Caco-2 (cell line): ENCODE measurements around the gene GPR4. TPM values are rescaled to one million over a fixed set of nuclear protein-coding genes. Genes with fewer than 3 reads are reported as not detected.

Experiments
- BruUV-seq: library from RNA; stranded (reverse); fragments of 400-500 nt; replicated peaks from 2 replicates; lab custom pipeline; 2021; lab: Mats Ljungman, UMichigan
- CTCF ChIA-PET: fragments of 300-600 bp; sonication (Branson Sonifier 250); formaldehyde crosslinking; loops from one replicate; lab custom pipeline; 2022; ENCODE audit warnings: antibody characterized with exemption; lab: Charles Lee
- POLR2A ChIA-PET: fragments of 300-600 bp; sonication (Branson Sonifier 250); formaldehyde crosslinking; loops from one replicate; lab custom pipeline; 2022; ENCODE audit warnings: antibody characterized with exemption; lab: Charles Lee
- DNase-seq, 2 experiments: peaks; one replicate each; pipeline versions ENCODE4 v3.0.0 to v3.0.0-alpha.2; 2020 to 2022
- H3K27me3 ChIP-seq: replicated peaks from 2 replicates; pipeline ENCODE4 v1.6.0; 2011; ENCODE audit warnings: low read length; ENCODE audit not compliant: control insufficient read depth, insufficient read depth
- H3K36me3 ChIP-seq: 2 replicates; pipeline ENCODE4 v1.5.1; 2011; ENCODE audit warnings: low read length; ENCODE audit not compliant: control insufficient read depth, insufficient read depth
- H3K4me1 ChIP-seq: fragments of 250-450 bp; sonication (Bioruptor Pico); 2 replicates; pipeline ENCODE4 v1.5.1; 2020; ENCODE audit warnings: mild to moderate bottlenecking
- H3K4me3 ChIP-seq: 2 replicates; pipeline ENCODE4 v1.5.1; 2011; ENCODE audit warnings: low read depth, mild to moderate bottlenecking, control low read depth, low read length
- H3K9me3 ChIP-seq: fragments of 250-450 bp; sonication (Bioruptor Pico); 2 replicates; pipeline ENCODE4 v1.5.1; 2020; ENCODE audit warnings: mild to moderate bottlenecking, moderate library complexity
- H3K27ac Mint-ChIP-seq: one replicate; pipeline ENCODE4 v1.8.0; 2022; ENCODE audit warnings: mixed read lengths; ENCODE audit not compliant: unreplicated experiment
- H3K27me3 Mint-ChIP-seq: one replicate; pipeline ENCODE4 v1.8.0; 2022; ENCODE audit warnings: mixed read lengths; ENCODE audit not compliant: insufficient read depth, unreplicated experiment
- H3K36me3 Mint-ChIP-seq: one replicate; pipeline ENCODE4 v1.8.0; 2022; ENCODE audit warnings: mild to moderate bottlenecking, mixed read lengths; ENCODE audit not compliant: insufficient read depth, unreplicated experiment
- H3K4me1 Mint-ChIP-seq: one replicate; pipeline ENCODE4 v1.8.0; 2022; ENCODE audit warnings: low read depth, mixed read lengths; ENCODE audit not compliant: unreplicated experiment
- H3K4me3 Mint-ChIP-seq: one replicate; pipeline ENCODE4 v1.8.0; 2022; ENCODE audit warnings: mild to moderate bottlenecking, moderate library complexity, mixed read lengths; ENCODE audit not compliant: unreplicated experiment
- H3K9me3 Mint-ChIP-seq: one replicate; pipeline ENCODE4 v1.8.0; 2022; ENCODE audit warnings: mixed read lengths; ENCODE audit not compliant: unreplicated experiment
- intact Hi-C: fragments of 100-400 bp; cut with micrococcal nuclease; formaldehyde crosslinking; loops from one replicate; pipeline ENCODE4 v1.10.0; 2022; ENCODE audit not compliant: unreplicated experiment
- total RNA-seq: library from RNA; stranded (reverse); gene quantifications from 2 replicates; pipeline ENCODE4 v1.2.3, GENCODE V29; 2022
- TF ChIP-seq, protein P1 (sequence below), 2 experiments: fragments of 200-600 bp in 1 of 2; IDR thresholded peaks; 1 replicate in 1 of 2; 2 replicates in 1 of 2; pipeline versions ENCODE4 v1.5.1 to v1.8.0; 2011 to 2022; ENCODE audit warnings: antibody characterized with exemption in 1 of 2, control low read depth in 1 of 2, inconsistent platforms in 1 of 2, low read depth in 1 of 2, low read length in 1 of 2, mild to moderate bottlenecking in 1 of 2, moderate library complexity in 1 of 2; ENCODE audit not compliant: insufficient read depth in 1 of 2, severe bottlenecking in 1 of 2, unreplicated experiment in 1 of 2

Gene GPR4
- total RNA-seq, 1 experiment from 2014 or later, result not detected

DNA sequence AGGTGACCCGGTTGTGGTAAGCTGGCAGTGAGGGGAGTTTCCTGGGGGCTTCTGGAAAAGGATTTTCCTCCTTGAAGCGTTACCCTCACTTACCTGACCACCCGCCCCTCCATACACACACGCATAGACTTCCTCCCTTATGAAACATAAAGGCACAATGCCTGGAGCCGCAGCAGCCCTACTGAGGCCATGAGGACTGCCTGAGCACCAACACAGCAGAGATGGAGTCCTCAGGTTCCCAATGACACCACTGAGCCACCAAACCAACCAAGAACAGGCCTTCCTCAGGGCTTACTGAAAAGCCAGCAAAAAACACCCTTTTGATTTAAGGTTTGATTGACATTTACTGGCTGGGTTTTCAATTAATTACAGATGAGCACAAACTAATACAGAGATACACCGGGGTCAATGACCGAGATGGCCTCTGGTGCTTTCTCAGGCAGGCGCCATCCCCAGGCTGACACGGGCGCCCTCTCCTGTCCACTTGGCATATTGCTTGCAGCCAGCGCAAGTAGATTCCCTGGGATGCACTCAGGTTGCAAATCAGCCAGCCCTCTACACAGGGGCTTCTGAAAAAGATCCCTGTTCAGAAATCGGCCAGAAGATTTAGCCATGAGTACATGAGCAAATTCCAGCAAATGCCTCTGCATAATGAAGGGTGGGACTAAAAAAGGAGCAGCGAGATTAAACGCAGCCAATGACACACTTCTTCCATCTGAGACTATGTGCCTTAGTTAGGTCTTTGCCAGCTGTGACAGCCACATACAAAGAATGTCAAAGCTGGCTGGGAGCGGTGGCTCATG, 32.2 kb downstream of the GPR4 start:
- CTCF ChIA-PET, result no interaction called here
- BruUV-seq, result no TSS peak
- H3K9me3 ChIP-seq, result no peaks in the 10 kb centered on the region
- DNase-seq, result peak; percentile 64 to 77
- intact Hi-C loops, result loop anchor here (1.0 kb wide), 1 partner anchor 47 kb away; no protein-coding TSS in a partner anchor
- H3K36me3 ChIP-seq, result peaks cover 2% of the 10 kb centered on the region; the same call in 1 of the 2 replicates
- no peak overlapping the region for H3K27ac Mint-ChIP-seq
- no peaks in the 10 kb centered on the region for H3K4me1 ChIP-seq
- no peaks in the 10 kb centered on the region for H3K4me1 Mint-ChIP-seq
- H3K9me3 Mint-ChIP-seq, result no peaks in the 10 kb centered on the region
- TF ChIP-seq, protein P1, sequence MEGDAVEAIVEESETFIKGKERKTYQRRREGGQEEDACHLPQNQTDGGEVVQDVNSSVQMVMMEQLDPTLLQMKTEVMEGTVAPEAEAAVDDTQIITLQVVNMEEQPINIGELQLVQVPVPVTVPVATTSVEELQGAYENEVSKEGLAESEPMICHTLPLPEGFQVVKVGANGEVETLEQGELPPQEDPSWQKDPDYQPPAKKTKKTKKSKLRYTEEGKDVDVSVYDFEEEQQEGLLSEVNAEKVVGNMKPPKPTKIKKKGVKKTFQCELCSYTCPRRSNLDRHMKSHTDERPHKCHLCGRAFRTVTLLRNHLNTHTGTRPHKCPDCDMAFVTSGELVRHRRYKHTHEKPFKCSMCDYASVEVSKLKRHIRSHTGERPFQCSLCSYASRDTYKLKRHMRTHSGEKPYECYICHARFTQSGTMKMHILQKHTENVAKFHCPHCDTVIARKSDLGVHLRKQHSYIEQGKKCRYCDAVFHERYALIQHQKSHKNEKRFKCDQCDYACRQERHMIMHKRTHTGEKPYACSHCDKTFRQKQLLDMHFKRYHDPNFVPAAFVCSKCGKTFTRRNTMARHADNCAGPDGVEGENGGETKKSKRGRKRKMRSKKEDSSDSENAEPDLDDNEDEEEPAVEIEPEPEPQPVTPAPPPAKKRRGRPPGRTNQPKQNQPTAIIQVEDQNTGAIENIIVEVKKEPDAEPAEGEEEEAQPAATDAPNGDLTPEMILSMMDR (IDR thresholded peaks at IDR 0.05; ENCODE audit: insufficient read depth in 1 of 2, low read depth in 1 of 2, low read length in 1 of 2, severe bottlenecking in 1 of 2, unreplicated experiment in 1 of 2), result peak; percentile 72 to 73
- H3K27me3 Mint-ChIP-seq, result no peaks in the 10 kb centered on the region
- H3K4me3 Mint-ChIP-seq, result no peak overlapping the region
- POLR2A ChIA-PET, result no interaction called here
- H3K36me3 Mint-ChIP-seq, result no peaks in the 10 kb centered on the region
- H3K4me3 ChIP-seq, result no peak overlapping the region
- no peaks in the 10 kb centered on the region for H3K27me3 ChIP-seq

DNA sequence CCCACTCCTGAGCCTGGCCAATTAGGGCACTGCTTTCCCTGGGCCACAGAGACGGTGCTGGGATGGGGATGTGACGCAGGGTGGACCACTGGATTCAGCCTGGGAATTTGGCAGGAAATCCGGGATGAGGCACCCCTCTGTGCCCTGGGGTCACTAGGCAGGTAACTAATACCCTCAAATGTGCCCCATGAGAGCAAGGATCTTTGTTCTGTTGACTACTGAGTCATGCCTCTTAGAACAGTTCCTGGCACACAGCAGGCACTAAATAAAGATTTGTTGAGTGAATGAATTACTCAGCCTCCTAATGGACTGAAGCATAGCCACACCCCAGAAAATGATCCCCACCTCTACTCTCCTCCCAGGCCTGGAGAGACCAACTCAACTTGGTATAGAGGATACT, 33.3 kb downstream of the GPR4 start:
- BruUV-seq, result no TSS peak
- H3K36me3 ChIP-seq, result no peaks in the 10 kb centered on the region
- H3K4me1 Mint-ChIP-seq, result no peaks in the 10 kb centered on the region
- intact Hi-C loops, result no loop called here
- no peaks in the 10 kb centered on the region for H3K27me3 Mint-ChIP-seq
- CTCF ChIA-PET, result interaction anchor here (1.2 kb wide), 1 partner anchor 40 kb away, joined by 3 read pairs; no protein-coding TSS in a partner anchor
- H3K9me3 Mint-ChIP-seq, result no peaks in the 10 kb centered on the region
- no peaks in the 10 kb centered on the region for H3K36me3 Mint-ChIP-seq
- no peaks in the 10 kb centered on the region for H3K9me3 ChIP-seq
- no peak overlapping the region for H3K27ac Mint-ChIP-seq
- H3K27me3 ChIP-seq, result no peaks in the 10 kb centered on the region
- H3K4me1 ChIP-seq, result no peaks in the 10 kb centered on the region
- no peak overlapping the region for H3K4me3 ChIP-seq
- H3K4me3 Mint-ChIP-seq, result no peak overlapping the region
- POLR2A ChIA-PET, result no interaction called here
- TF ChIP-seq, protein P1 (IDR thresholded peaks at IDR 0.05; ENCODE audit: insufficient read depth in 1 of 2, low read depth in 1 of 2, low read length in 1 of 2, severe bottlenecking in 1 of 2, unreplicated experiment in 1 of 2), result no peak
- no peak for DNase-seq

DNA sequence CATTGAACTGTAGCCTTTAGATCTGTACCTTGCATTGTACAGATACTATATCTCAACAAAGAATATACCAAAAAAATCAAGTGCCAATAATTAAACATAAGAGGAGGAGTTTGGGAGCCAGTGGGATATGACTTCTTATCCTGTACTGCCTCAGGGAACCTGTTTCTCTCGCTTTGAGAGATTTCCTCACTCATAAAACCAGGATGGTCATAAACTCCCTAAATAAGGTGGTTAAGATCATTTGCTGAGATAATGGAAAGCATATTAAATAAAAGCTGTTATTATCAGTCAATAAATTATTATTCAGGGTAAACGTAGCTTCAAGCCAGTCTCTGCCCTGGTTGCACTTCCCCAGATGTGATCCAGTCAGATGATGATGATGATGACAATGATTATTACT, 34.4 kb downstream of the GPR4 start:
- Histone ChIP-seq H3K36me3 (no peaks in the 10 kb centered on the region), H3K9me3 (no peaks in the 10 kb centered on the region), H3K4me1 (no peaks in the 10 kb centered on the region), H3K4me3 (no peak overlapping the region), H3K27me3 (no peaks in the 10 kb centered on the region)
- Mint-ChIP-seq H3K9me3 (no peaks in the 10 kb centered on the region), H3K27ac (no peak overlapping the region), H3K27me3 (no peaks in the 10 kb centered on the region), H3K4me3 (no peak overlapping the region), H3K36me3 (no peaks in the 10 kb centered on the region), H3K4me1 (no peaks in the 10 kb centered on the region)
- POLR2A ChIA-PET, result no interaction called here
- CTCF ChIA-PET, result interaction anchor here (0.6 to 1.2 kb wide), 3 partner anchors 9 to 313 kb away, joined by 3 to 6 read pairs (median 3); no protein-coding TSS in a partner anchor
- intact Hi-C loops, result no loop called here
- BruUV-seq, result no TSS peak
- no peak for DNase-seq
- TF ChIP-seq, protein P1 (IDR thresholded peaks at IDR 0.05; ENCODE audit: insufficient read depth in 1 of 2, low read depth in 1 of 2, low read length in 1 of 2, severe bottlenecking in 1 of 2, unreplicated experiment in 1 of 2), result no peak
